Mucosa of descending colon (tissue), 3 donors: Measurements from ENCODE around the gene SORCS1. TPM values are rescaled to one million over a fixed set of nuclear protein-coding genes. Genes with fewer than 3 reads are reported as not detected.

ENCODE experiments used
- ATAC-seq: fragments of 200-7000 bp; cut with Tn5 transposase; one replicate; pipeline ENCODE4 v1.9.1; 2020; ENCODE audit warnings: mild to moderate bottlenecking, moderate library complexity
- DNase-seq, 3 donors: peaks; one replicate each; pipeline ENCODE4 v3.0.0-alpha.2; 2020
- H3K36me3 ChIP-seq: fragments of 200-600 bp; one replicate; pipeline ENCODE4 v1.8.0; 2021; ENCODE audit warnings: low read depth, mild to moderate bottlenecking
- H3K4me1 ChIP-seq: fragments of 200-600 bp; one replicate; pipeline ENCODE4 v1.8.0; 2021; ENCODE audit warnings: low read depth, mild to moderate bottlenecking
- H3K4me3 ChIP-seq: fragments of 200-600 bp; one replicate; pipeline ENCODE4 v1.8.0; 2021; ENCODE audit warnings: mild to moderate bottlenecking
- H3K9me3 ChIP-seq: fragments of 200-600 bp; one replicate; pipeline ENCODE4 v1.8.0; 2021; ENCODE audit warnings: mild to moderate bottlenecking
- CTCF ChIP-seq: fragments of 200-600 bp; IDR thresholded peaks from one replicate; pipeline ENCODE4 v1.8.0; 2022; ENCODE audit warnings: antibody characterized with exemption, mild to moderate bottlenecking
- intact Hi-C, 2 donors: fragments of 100-400 bp; cut with DNase I in 1 of 2; cut with micrococcal nuclease in 1 of 2; formaldehyde crosslinking; loops; one replicate each; pipeline versions ENCODE4 v1.11.0 to v1.11.1; 2022; cut with DNase I, micrococcal nuclease
- total RNA-seq, 3 donors: library from RNA; stranded (reverse); fragmentation: NEBNext Ultra II Directional in 2 of 3; extraction: Animal tissue kit (Norgen Biotek cat#: 25700) in 2 of 3; gene quantifications; one replicate each; pipeline versions ENCODE4 v1.2.1 to v1.2.4, GENCODE V29; 2021 to 2023
- donor health status: DM: no; HTN: no; CAD: no; lungs with moderate emphysema.
- donor health status: DM: no; HTN: no; CAD: no.
- donor health status: DM: no; HTN: yes; CAD: no.

SORCS1 gene
- total RNA-seq, 3 donors from 2014 or later, result 0.80 to 13.2 (median 0.93) TPM

- TF ChIP-seq CTCF, result no peak
- Histone ChIP-seq H3K4me1 (no peaks in the 10 kb centered on the region), H3K9me3 (no peaks in the 10 kb centered on the region), H3K4me3 (no peak overlapping the region), H3K36me3 (no peaks in the 10 kb centered on the region)
- no peak for DNase-seq
- intact Hi-C loops, result no loop called here
- ATAC-seq, result no peak
Observed at GRCh38 chr10:107091126-107091525, 73.4 kb downstream of the SORCS1 start.

DNA sequence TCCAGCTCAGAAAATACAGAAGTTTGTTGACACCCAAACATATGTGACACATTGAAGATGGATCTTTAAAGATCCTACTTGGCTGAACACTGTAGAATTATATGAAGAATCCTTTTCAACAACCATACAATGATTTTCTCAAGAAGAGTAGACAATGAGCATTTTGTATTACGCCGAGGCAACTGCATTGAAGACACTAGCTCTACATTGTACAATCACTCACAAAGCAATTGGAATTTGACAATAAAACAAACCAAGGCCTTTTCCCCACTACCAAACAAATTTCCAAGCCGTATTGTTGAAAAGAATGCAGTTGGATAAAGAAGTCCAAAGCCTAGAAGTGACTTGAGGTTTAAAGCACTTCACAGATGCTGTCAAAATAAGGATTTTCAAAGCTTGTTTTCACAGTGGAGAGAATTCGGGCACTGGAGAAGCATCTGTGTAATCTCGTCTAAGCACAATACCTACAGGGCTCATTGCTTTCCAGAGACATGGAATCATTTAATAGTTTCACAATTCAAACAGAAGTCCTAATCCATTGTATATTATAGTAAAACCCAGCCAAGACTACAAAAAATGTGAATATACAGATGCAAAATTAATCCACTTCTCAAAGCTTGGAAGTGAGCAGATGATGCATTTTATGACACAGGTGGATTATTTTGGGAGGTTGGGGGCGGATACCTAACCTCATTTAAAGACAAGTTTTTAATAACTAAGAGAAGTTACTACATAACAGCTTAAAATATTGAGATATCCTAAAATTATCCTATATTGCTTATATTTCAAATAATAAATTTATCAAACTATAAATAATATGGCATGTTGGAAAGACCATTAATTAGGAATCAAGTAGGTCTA, 78.6 kb downstream of the SORCS1 start:
- ATAC-seq, result no peak
- intact Hi-C loops, result no loop called here
- Histone ChIP-seq H3K9me3 (no peaks in the 10 kb centered on the region), H3K36me3 (no peaks in the 10 kb centered on the region), H3K4me3 (no peak overlapping the region), H3K4me1 (no peaks in the 10 kb centered on the region)
- no peak for DNase-seq
- TF ChIP-seq CTCF, result no peak

DNA sequence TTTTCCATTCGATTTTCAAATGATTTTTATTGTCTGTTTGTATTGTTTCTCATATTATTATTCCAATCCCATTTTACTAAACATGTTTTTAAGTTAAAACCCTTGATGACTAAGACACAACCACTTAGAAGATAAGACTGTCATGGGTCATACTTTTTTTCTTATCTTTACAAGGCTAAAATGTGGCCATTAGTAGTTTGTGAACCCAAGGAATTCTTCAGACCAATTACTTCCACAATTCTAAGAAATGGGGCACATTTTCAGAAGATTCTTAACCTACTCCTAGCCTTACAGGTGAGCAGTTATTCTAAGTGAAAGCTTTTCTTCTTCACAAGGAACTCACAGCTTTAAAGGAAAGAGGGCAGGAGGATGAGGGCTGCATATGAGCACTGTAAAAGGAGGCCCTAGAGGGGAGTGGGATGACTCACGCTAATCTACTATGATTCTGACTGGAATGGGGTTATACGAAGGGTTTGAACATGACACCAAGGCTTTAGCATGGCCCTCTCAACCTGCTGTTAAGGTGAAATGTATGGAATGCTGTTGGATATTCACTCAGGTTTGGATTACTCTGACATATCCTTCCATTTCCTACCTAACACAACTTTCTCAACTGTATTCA, 81.0 kb downstream of the SORCS1 start:
- no peak for ATAC-seq
- DNase-seq, result no peak
- Histone ChIP-seq H3K36me3 (no peaks in the 10 kb centered on the region), H3K4me1 (no peaks in the 10 kb centered on the region), H3K4me3 (no peak overlapping the region), H3K9me3 (no peaks in the 10 kb centered on the region)
- intact Hi-C loops, result no loop called here
- no peak for TF ChIP-seq CTCF

GRCh38 chr10:107081644-107082043, 82.9 kb downstream of the SORCS1 start:
- H3K9me3 ChIP-seq, result no peaks in the 10 kb centered on the region
- TF ChIP-seq CTCF, result no peak
- ATAC-seq (no peak), DNase-seq (no peak)
- no peak overlapping the region for H3K4me3 ChIP-seq
- no peaks in the 10 kb centered on the region for H3K4me1 ChIP-seq
- no peaks in the 10 kb centered on the region for H3K36me3 ChIP-seq
- intact Hi-C loops, result no loop called here

GRCh38 chr10:107075117-107075516, 89.4 kb downstream of the SORCS1 start:
- intact Hi-C loops, result no loop called here
- Histone ChIP-seq H3K36me3 (no peaks in the 10 kb centered on the region), H3K4me1 (no peaks in the 10 kb centered on the region), H3K4me3 (no peak overlapping the region), H3K9me3 (no peaks in the 10 kb centered on the region)
- ATAC-seq, result no peak
- DNase-seq, result no peak
- TF ChIP-seq CTCF, result no peak
